HT1080 (cell line): ENCODE results near the gene BRIP1. TPM values are rescaled to one million over a fixed set of nuclear protein-coding genes. Genes with fewer than 3 reads are reported as not detected.
"Not testable (repeated sequence)": the region's sequence is repeated elsewhere in the genome, so short reads cannot be mapped to it uniquely, and the experiment has no call there.

Experiments
- DNase-seq: peaks from one replicate; pipeline ENCODE4 v3.0.0-alpha.2; 2015; ENCODE audit warnings: low read depth
- polyA plus RNA-seq, 2 experiments: library from polyadenylated mRNA; depleted of rRNA; stranded (reverse); fragments of >200 nt; gene quantifications; 2 replicates each; pipeline ENCODE4 v1.2.3, GENCODE V29; 2015
- total RNA-seq: library from RNA; depleted of rRNA; stranded (reverse); fragments of >200 nt; shearing (Covaris generic); gene quantifications from 2 replicates; pipeline ENCODE4 v1.2.3, GENCODE V29; 2014; rRNA removed

Gene BRIP1
- 8.8 TPM in 2 replicates for total RNA-seq
- polyA plus RNA-seq (2015; cell fraction: cytosol; rRNA removed), result 3.9 and 5.8 TPM in 2 replicates
- polyA plus RNA-seq (2015; cell fraction: nucleus; rRNA removed), result 23.7 and 28.9 TPM in 2 replicates

DNA sequence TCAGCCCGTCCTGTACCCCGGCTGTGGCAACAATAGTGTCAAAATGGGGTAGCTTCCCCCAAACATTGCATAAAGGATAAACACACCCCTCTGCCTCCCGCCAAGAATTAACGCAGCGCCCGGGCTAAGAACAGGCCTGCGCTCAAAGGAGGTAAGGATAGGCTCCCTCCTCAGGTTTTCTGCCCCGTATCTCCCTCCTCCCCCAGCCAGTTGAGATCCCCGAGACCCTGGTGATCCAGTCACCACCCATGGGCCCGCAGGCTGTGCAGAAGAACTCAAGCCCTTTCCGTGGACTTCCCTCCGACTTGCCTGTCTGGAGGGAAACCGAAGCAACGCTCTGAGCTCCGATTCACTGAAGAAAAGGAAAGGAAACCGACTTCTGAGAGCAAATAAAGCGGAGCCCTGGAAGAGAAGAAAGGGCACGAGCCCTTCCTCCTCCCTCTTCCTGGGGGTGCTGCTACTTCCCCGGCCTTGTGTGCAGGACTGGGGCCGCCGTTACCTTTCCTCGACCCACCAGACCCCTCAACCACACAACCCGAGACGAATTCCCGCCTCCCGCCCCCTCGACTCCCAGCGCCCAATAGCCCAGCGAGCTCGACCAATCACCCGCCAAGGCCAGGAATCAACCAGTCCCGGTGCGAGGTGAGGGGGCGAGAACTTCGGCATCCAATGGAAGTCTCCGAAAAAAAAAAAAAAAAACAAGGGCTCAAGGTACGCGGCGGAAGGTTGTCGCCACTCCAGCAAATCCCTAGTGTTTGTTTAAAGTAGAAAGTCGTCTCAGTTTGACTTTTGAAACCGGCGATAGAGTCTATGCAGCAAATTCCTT is at the start of gene BRIP1:
Gene BRIP1 (minus strand): TSS at position 554 of the 826 bp plus-strand sequence. CDS start 1,989 bp downstream, outside the sequence.
- peak; percentile 97 for DNase-seq

DNA sequence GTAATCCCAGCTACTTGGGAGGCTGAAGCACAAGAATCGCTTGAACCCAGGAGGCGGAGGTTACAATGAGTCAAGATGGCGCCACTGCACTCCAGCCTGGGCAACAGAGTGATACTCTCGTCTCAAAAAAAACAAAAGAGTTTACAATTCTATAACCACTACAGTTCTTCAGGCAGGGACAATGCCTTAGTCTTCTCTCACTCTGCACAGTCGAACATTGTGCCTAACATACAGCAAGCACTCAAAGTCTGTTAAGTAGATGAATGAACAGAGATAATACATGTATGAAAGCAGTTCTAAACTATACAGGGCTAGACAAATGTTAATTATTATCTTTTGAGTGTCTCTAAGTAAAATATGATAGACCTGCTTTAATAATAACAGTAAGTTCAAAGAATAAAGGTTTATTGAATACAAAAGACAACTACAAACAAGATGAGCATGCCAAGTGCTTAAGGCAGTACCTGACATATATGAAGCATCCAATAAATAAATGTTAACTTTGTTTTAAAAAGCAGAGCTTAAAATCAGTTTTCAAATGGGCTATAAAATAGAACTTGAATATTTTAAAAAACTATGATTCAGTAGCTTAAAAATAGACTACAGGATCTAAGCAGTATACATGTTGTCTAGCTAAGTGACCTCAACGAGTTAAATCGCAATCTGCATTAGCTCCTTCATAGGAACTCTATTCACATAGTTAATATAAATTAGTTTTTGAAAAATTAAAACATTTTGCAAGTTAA is 45.1 kb upstream of the BRIP1 start:
- no peak for DNase-seq

DNA sequence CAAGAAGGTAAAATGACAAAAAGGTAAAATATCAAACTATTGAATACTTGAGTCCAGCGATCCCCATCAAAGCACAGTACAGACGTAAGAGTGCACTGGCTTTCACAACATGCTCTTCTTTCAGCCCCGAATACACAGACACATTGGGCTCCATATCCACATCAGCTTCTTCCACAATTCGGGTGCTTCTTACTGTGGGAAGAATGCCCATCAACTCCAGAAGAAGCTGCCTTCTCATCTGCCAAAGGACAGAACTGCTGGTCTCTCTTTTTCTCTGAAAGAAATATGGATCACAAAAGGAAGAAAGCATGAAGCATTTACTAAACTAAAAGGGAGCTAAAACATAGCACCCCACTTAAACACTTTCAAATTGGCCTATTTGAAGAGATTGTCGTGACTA is 44.0 kb upstream of the BRIP1 start:
- DNase-seq, result no peak

- no peak for DNase-seq
These were observed 40.9 kb upstream of the BRIP1 start for GRCh38 chr17:61904094-61904710.

DNA sequence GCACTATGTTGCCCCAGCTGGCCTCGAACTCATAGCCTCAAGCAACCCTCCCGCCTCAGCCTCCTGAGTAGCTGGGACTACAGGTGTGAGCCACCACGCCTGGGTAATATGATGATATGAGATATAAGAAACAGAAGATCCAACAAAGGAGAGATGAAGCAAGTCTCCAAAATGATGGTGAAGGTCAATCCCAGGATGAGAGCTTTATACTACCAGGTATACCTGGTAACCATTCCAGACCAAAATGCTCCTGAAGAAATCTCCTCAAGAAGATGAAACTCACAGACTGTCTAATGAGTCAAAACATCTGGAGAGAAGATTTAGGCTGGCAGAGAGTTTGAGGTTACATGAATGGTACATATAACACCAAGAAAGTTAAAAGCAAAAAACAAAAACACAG is 39.9 kb upstream of the BRIP1 start:
- DNase-seq, result no peak

GRCh38 chr17:61897548-61898180 is 34.3 kb upstream of the BRIP1 start:
- no peak for DNase-seq

DNA sequence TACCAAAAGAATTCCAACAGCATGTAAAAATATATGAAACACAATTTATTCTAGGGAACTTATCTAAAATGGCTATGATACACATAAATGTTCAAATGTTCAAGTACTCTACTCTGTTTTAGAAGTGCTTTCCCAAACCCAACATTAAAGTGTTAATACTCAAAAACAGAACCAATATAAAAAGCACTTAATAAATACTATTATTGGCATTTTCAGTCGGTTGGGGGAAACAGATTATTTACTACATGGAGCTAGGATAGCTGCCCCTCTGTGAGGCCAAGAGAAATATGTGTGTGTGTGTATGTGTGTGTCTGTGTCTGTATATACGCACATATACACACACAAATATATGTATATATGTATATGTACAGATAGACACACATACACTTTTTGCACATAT is 32.1 kb upstream of the BRIP1 start:
- no peak for DNase-seq

- not testable (repeated sequence) for DNase-seq
These were observed 31.0 kb upstream of the BRIP1 start for GRCh38 chr17:61894310-61894709.

DNA sequence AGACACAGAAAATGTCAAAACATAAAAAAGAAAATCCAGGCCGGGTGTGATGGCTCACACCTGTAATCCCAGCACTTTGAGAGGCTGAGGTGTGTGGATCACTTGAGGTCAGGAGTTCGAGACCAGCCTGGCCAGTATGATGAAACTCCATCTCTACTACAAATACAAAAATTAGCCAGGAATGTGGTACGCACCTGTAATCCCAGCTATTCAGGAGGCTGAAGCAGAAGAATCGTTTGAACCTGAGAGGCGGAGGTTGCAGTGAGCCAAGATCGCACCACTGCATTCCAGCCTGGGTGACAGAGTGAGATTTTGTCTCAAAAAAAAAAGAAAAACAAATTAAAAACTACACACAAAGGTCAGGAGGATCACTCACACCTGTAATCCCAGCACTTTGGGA is 24.4 kb upstream of the BRIP1 start:
- DNase-seq, result not testable (repeated sequence)

DNA sequence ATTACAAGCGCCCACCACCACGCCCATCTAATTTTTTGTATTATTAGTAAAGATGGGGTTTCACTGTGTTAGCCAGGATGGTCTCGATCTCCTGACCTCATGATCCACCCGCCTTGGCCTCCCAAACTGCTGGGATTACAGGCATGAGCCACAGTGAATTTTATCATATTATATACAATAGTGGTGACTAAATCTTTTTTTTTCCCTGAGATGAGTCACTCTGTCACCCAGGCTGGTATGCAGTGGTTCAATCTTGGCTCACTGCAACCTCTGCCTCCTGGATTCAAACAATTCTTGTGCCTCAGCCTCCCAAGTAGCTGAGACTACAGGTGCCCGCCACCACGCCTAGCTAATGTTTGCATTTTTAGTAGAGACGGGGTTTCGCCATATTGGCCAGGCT is 22.5 kb upstream of the BRIP1 start:
- DNase-seq, result peak; percentile 73

GRCh38 chr17:61884864-61885263 is 21.5 kb upstream of the BRIP1 start:
- DNase-seq, result no peak

- DNase-seq, result no peak
These were observed 17.3 kb upstream of the BRIP1 start for GRCh38 chr17:61880589-61881102.

DNA sequence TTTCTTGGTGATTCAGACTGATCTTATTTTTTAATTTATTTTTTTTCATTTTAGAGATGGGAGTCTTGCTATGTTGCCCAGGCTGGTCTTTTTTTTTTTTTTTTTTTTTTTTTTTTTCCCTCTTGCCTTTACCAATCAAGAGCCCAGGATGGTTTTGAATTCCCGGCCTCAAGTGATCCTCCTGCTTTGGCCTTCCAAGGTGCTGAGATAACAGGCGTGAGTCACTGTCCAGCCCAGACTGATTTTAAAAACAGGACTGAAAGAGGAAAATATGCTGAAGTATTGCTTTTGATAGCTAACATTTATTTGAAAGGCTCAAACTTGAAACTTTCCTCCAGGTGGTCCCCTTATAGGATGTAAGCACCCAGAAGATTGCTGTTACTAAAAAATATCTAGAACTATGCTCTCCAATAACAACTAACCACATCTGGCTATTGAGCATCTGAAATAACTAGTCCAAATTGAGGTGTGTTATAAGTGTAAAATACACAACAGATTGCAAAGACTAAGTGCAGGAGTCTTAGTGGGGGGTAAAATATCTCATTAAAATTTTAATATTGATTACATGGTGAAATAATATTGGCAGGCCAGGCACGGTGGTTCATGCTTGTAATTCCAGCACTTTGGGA is 15.8 kb upstream of the BRIP1 start:
- DNase-seq, result no peak

DNA sequence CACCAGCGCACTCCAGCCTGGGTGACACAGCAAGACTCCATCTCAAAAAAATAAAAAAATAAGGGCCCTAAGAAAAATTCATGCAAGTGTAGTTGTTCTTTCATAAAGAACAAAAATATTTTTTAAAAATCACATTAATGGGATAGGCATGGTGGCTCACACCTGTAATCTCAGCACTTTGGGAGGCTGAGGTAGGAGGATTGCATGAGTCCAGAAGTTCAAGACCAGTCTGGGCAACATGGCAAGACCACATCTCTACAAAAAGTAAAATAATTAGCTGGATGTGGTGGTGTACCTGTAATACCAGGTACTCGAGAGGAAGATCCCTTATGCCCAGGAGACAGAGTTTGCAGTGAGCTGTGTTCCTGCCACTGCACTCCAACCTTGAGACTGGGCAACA is 15.2 kb upstream of the BRIP1 start:
- DNase-seq, result no peak

GRCh38 chr17:61877837-61878236 is 14.5 kb upstream of the BRIP1 start:
- no peak for DNase-seq

DNA sequence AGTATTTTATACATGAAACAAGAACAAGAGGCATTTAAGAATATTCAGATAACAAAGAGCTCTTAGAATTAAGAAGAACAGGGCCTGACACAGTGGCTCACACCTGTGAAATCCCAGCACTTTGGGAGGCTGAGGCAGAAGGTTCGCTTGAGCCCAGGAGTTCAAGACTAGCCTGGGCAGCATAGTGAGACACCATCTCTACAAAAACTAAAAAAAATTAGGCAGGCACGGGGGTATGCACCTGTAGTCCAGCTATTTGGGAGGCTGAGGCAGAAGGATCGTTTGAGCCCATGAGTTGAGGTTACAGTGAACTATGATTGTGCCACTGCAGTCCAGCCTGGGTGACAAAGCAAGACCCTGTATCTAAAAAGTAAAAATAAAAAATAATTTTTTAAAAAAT is 12.5 kb upstream of the BRIP1 start:
- DNase-seq, result no peak

DNA sequence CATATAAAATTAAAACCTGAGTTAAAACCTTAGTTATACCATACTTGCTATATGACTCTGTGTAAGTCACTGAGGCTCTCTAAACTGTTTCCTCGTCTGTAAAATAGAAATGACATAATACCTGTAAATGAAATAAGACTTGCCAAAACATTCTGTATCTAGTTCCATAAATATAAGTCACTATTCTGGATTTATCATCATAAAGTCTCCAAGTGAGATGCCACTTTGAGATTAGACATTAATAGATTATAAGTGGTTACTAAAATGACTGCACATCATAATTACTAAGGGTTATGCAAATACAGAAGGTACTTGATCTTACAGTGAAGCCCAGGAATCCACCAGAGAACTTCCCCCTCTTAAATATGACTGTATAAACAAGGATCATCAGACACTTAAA is 12.0 kb upstream of the BRIP1 start:
- no peak for DNase-seq

GRCh38 chr17:61874075-61874474 is 10.7 kb upstream of the BRIP1 start:
- no peak for DNase-seq

DNA sequence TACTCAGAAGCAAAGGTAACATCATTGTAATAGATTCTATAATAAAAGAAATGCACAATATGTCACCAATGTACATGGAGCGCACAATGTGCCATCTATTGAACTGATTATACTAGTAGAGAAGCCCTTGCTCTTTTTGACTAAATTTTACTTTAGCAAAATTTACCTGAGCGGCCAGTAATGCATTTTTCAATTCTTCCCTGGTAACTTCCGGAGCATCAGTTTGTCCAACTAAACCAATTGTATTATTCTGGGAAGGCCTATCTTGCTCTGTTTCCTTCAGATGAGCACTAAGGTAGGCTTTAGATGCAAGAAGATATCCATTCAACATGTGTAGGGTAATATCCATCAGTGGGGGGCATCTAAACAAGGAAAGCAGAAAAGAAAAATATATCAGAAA is 8.8 kb upstream of the BRIP1 start:
- DNase-seq, result no peak

DNA sequence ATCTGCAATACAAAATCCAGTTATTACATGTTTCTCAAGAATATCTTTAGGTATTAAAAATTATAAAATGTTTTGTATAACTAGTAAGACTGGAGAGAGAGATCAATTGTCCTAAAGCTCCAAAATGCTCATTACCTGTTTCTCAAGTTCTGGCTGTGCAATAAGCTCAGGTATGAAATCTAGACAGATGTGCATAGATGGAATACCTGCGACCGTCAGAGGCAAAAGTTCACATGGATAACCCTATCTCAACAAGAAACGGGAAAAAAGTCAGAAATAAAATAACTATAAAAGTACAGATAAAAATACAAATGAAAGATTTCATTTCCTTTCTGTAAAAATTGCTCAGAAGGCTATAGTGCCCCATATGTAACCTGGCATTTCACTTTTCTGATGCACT is 5.8 kb upstream of the BRIP1 start:
- no peak for DNase-seq

- no peak for DNase-seq
These were observed 4.7 kb upstream of the BRIP1 start for GRCh38 chr17:61868074-61868473.
